K562 (cell line): ENCODE data around the gene CCL27. TPM values are rescaled to one million over a fixed set of nuclear protein-coding genes. Genes with fewer than 3 reads are reported as not detected.

Source experiments
- CAMTA2 ChIP-seq: fragments of 250-450 bp; sonication (Bioruptor Pico); conservative IDR thresholded peaks from 2 replicates; pipeline ENCODE4 v1.5.1; 2022
- DIDO1 ChIP-seq: fragments of 450-650 bp; IDR thresholded peaks from 2 replicates; pipeline ENCODE4 v1.6.1; 2016; ENCODE audit warnings: low read depth, missing biosample characterization, missing genetic modification characterization
- ELF2 ChIP-seq: fragments of 250-450 bp; sonication (Bioruptor Pico); IDR thresholded peaks from 2 replicates; pipeline ENCODE4 v1.5.0; 2021; ENCODE audit warnings: mild to moderate bottlenecking
- ESRRA ChIP-seq: fragments of 450-650 bp; IDR thresholded peaks from 2 replicates; pipeline ENCODE4 v1.6.1; 2014; ENCODE audit warnings: low read depth, mild to moderate bottlenecking, moderate library complexity, borderline replicate concordance
- FOXK2 ChIP-seq, 2 experiments: fragments of 450-650 bp; IDR thresholded peaks in 1 of 2; conservative IDR thresholded peaks in 1 of 2; 2 replicates each; pipeline ENCODE4 v1.6.1; 2016; ENCODE audit warnings: low read depth in 2 of 2, mild to moderate bottlenecking in 1 of 2
- HCFC1 ChIP-seq: IDR thresholded peaks from 2 replicates; pipeline ENCODE4 v1.6.1; 2012; ENCODE audit warnings: low read depth, low read length, improper control_type of control experiment
- HDAC2 ChIP-seq: fragments of 450-650 bp; IDR thresholded peaks from 2 replicates; pipeline ENCODE4 v1.6.1; 2016; ENCODE audit warnings: mild to moderate bottlenecking
- HLTF ChIP-seq: fragments of 450-650 bp; IDR thresholded peaks from 2 replicates; pipeline ENCODE4 v1.6.1; 2016
- JUND ChIP-seq, 2 experiments: IDR thresholded peaks; 2 replicates in 1 of 2; 3 replicates in 1 of 2; pipeline ENCODE4 v1.6.1; 2011; ENCODE audit warnings: borderline replicate concordance in 2 of 2, low read depth in 2 of 2, low read length in 2 of 2, improper control_type of control experiment in 1 of 2, missing biosample characterization in 1 of 2, missing genetic modification characterization in 1 of 2, missing genetic modification reagents in 1 of 2
- NCOA2 ChIP-seq, 2 experiments: fragments of 450-650 bp; IDR thresholded peaks; 2 replicates each; pipeline ENCODE4 v1.6.1; 2018; ENCODE audit warnings: mild to moderate bottlenecking in 2 of 2, moderate library complexity in 1 of 2; ENCODE audit not compliant: partially characterized antibody in 2 of 2
- NFIC ChIP-seq: fragments of 450-650 bp; IDR thresholded peaks from 2 replicates; pipeline ENCODE4 v1.6.1; 2017; ENCODE audit warnings: mild to moderate bottlenecking, inconsistent platforms
- NFXL1 ChIP-seq: fragments of 450-650 bp; formaldehyde crosslinking; IDR thresholded peaks from 2 replicates; pipeline ENCODE4 v1.4.0; 2021; ENCODE audit warnings: mild to moderate bottlenecking
- NONO ChIP-seq, 2 experiments: fragments of 200-400 bp in 1 of 2; fragments of 450-650 bp in 1 of 2; formaldehyde crosslinking in 1 of 2; IDR thresholded peaks; 2 replicates each; pipeline ENCODE4 v1.6.1; 2017; ENCODE audit warnings: low read depth in 2 of 2, mild to moderate bottlenecking in 2 of 2, moderate library complexity in 2 of 2, low read length in 1 of 2
- PATZ1 ChIP-seq: fragments of 250-450 bp; sonication (Bioruptor Pico); IDR thresholded peaks from 2 replicates; pipeline ENCODE4 v1.5.0; 2020; ENCODE audit warnings: mild to moderate bottlenecking, borderline replicate concordance
- PHF20 ChIP-seq: fragments of 450-650 bp; IDR thresholded peaks from 2 replicates; pipeline ENCODE4 v1.6.1; 2018; ENCODE audit not compliant: partially characterized antibody
- SMARCA5 ChIP-seq: fragments of 450-650 bp; IDR thresholded peaks from 2 replicates; pipeline ENCODE4 v1.6.1; 2016
- SNAPC5 ChIP-seq: fragments of 250-450 bp; sonication (Bioruptor Pico); IDR thresholded peaks from 2 replicates; pipeline ENCODE4 v1.8.0; 2021; ENCODE audit warnings: moderate library complexity, mild to moderate bottlenecking, inconsistent platforms
- SNIP1 ChIP-seq: fragments of 450-650 bp; IDR thresholded peaks from 2 replicates; pipeline ENCODE4 v1.7.1; 2017; ENCODE audit warnings: low read depth, mild to moderate bottlenecking
- TBL1XR1 ChIP-seq, 2 experiments: IDR thresholded peaks; 2 replicates each; pipeline ENCODE4 v1.6.1; 2012; ENCODE audit warnings: improper control_type of control experiment in 2 of 2, low read length in 2 of 2, mild to moderate bottlenecking in 1 of 2
- polyA plus RNA-seq, 8 experiments: library from polyadenylated mRNA; depleted of rRNA in 4 of 8; stranded (reverse) in 5 of 8; unstranded in 3 of 8; fragments of >200 nt; fragmentation: Nextera tagmentation in 2 of 8; fragmentation: Illumina TruSeq in 1 of 8; extraction: Ambion mirVana in 2 of 8; extraction: Trizol in 1 of 8; gene quantifications; 2 replicates each; pipeline versions ENCODE4 v1.2.1 to v1.2.3, GENCODE V29; 2011 to 2014; ENCODE audit warnings: inconsistent platforms in 1 of 8, missing spikeins in 1 of 8
- total RNA-seq, 7 experiments: library from RNA; depleted of rRNA in 6 of 7; stranded (reverse); fragments of >200 nt in 6 of 7; fragmentation: Illumina TruSeq in 2 of 7; extraction: Trizol in 2 of 7; gene quantifications; 2 replicates each; pipeline versions ENCODE4 v1.2.1 to v1.2.3, GENCODE V29; 2011 to 2021; ENCODE audit warnings: low replicate concordance in 1 of 7
- TF ChIP-seq, protein P1 (sequence below): fragments of 450-650 bp; formaldehyde crosslinking; conservative IDR thresholded peaks from 2 replicates; pipeline ENCODE4 v1.4.0; 2022; ENCODE audit warnings: mild to moderate bottlenecking, missing genetic modification characterization
- TF ChIP-seq, protein P2 (sequence below): fragments of 250-450 bp; sonication (Bioruptor Pico); IDR thresholded peaks from 2 replicates; pipeline ENCODE4 v1.5.0; 2020; ENCODE audit warnings: mild to moderate bottlenecking
- TF ChIP-seq, protein P3 (sequence below): IDR thresholded peaks from 3 replicates; pipeline ENCODE4 v1.6.1; 2011; ENCODE audit warnings: borderline replicate concordance, mild to moderate bottlenecking; ENCODE audit not compliant: insufficient read length, insufficient read depth

CCL27 gene
- total and polyA plus RNA-seq, 9 of the 15 experiments (the other 6 are each of a cell fraction or from before 2014, with no cell fraction given), result 0.10 to 0.53 (median 0.27) TPM; not detected in 5

DNA sequence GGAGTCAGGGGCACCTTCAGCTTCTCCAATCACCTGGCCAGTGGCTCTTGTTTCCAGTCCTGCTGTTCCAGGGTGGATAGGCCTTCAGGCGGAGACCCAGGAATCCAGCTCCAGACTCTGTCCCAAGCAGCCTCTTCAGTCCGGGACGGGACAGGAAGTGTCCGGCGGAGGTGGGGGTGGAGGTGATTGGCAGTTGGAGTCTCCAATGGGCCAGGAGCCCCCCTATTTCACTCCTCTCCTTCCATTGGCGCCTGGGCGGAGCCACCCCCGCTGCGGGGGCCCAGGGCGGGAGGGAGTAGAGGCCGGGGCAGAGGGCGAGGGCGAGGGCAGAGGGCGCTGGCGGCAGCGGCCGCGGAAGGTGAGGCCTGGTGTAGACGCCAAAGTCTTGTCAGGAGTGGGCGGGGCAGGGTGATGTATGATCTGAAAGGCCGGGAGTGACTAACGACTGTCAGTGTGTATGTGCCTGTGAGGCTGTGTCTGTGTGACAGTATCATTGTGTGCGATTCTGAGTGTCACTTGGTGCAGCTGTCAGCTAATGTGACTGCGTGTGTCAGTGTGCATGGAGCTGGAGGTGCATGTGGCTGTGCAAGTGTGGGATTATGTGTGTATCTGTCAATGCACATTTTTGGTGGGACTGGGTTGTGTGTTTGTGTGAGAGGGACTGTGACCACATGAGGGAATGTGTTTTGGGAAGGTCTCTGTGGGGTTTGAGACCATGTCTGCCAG is 10.4 kb downstream of the CCL27 start, which contains the start of gene IL11RA (continued):
- TF ChIP-seq CAMTA2 (CRISPR knock-in tag), result no peak
- TF ChIP-seq NCOA2 (IDR thresholded peaks at IDR 0.05; ENCODE audit: partially characterized antibody in 2 of 2), result no peak
- no peak for TF ChIP-seq PATZ1 (CRISPR knock-in tag)
- TF ChIP-seq ESRRA, result 0 out of 2 replicates have a peak, but pooled peaks have one; percentile 44
- no peak for TF ChIP-seq NFXL1
- TF ChIP-seq NONO (IDR thresholded peaks at IDR 0.05; ENCODE audit: low read depth in 2 of 2, low read length in 1 of 2), result no peak
- TF ChIP-seq HDAC2, result 0 out of 2 replicates have a peak, but pooled peaks have one; percentile 16
- TF ChIP-seq JUND (IDR thresholded peaks at IDR 0.05; ENCODE audit: borderline replicate concordance, low read depth, low read length), result peak; percentile 64
- TF ChIP-seq JUND (tag; IDR thresholded peaks at IDR 0.05; ENCODE audit: borderline replicate concordance, low read depth, low read length), result peak; percentile 69; the same call in 2 of the 3 replicates
- TF ChIP-seq, protein P1, sequence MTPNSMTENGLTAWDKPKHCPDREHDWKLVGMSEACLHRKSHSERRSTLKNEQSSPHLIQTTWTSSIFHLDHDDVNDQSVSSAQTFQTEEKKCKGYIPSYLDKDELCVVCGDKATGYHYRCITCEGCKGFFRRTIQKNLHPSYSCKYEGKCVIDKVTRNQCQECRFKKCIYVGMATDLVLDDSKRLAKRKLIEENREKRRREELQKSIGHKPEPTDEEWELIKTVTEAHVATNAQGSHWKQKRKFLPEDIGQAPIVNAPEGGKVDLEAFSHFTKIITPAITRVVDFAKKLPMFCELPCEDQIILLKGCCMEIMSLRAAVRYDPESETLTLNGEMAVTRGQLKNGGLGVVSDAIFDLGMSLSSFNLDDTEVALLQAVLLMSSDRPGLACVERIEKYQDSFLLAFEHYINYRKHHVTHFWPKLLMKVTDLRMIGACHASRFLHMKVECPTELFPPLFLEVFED (CRISPR knock-in tag), result 0 out of 2 replicates have a peak, but pooled peaks have one; percentile 50
- TF ChIP-seq HCFC1, result no peak
- TF ChIP-seq SMARCA5, result 0 out of 2 replicates have a peak, but pooled peaks have one; percentile 76
- no peak for TF ChIP-seq PHF20
- TF ChIP-seq, protein P2, sequence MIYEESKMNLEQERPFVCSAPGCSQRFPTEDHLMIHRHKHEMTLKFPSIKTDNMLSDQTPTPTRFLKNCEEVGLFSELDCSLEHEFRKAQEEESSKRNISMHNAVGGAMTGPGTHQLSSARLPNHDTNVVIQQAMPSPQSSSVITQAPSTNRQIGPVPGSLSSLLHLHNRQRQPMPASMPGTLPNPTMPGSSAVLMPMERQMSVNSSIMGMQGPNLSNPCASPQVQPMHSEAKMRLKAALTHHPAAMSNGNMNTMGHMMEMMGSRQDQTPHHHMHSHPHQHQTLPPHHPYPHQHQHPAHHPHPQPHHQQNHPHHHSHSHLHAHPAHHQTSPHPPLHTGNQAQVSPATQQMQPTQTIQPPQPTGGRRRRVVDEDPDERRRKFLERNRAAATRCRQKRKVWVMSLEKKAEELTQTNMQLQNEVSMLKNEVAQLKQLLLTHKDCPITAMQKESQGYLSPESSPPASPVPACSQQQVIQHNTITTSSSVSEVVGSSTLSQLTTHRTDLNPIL (CRISPR knock-in tag), result no peak
- peak; percentile 23 to 34; a peak in 1 of 4 replicates for TF ChIP-seq FOXK2 (conservative IDR thresholded peaks at IDR 0.05 in 1 of 2, IDR thresholded peaks at IDR 0.05 in 1 of 2; ENCODE audit: low read depth in 2 of 2)
- no peak for TF ChIP-seq DIDO1 (tag)
- TF ChIP-seq HLTF, result 0 out of 2 replicates have a peak, but pooled peaks have one; percentile 53
- peak; percentile 54 for TF ChIP-seq NFIC
- no peak for TF ChIP-seq ELF2 (CRISPR knock-in tag)
- TF ChIP-seq TBL1XR1 (IDR thresholded peaks at IDR 0.05; ENCODE audit: low read length in 2 of 2), result no peak
- TF ChIP-seq SNIP1, result no peak
- TF ChIP-seq SNAPC5 (CRISPR knock-in tag), result no peak
- TF ChIP-seq, protein P3, sequence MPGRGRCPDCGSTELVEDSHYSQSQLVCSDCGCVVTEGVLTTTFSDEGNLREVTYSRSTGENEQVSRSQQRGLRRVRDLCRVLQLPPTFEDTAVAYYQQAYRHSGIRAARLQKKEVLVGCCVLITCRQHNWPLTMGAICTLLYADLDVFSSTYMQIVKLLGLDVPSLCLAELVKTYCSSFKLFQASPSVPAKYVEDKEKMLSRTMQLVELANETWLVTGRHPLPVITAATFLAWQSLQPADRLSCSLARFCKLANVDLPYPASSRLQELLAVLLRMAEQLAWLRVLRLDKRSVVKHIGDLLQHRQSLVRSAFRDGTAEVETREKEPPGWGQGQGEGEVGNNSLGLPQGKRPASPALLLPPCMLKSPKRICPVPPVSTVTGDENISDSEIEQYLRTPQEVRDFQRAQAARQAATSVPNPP, result no peak
